PC-9 (cell line): Measurements from ENCODE around the gene CDH20.
A peak's percentile ranks its signal among the peaks of the same experiment; 100 is the strongest.

Experiments used
- CTCF ChIP-seq: fragments of 200-600 bp; sonication (generic); conservative IDR thresholded peaks from 2 replicates; pipeline ENCODE4 v1.6.1; 2017; ENCODE audit warnings: mixed run types, antibody characterized with exemption, mild to moderate bottlenecking, moderate library complexity
- EZH2 ChIP-seq: fragments of 200-600 bp; sonication (generic); IDR thresholded peaks from 2 replicates; pipeline ENCODE4 v1.8.0; 2017; ENCODE audit warnings: antibody characterized with exemption, low read depth

- TF ChIP-seq CTCF, result peak; percentile 58; the same call in 1 of the 2 replicates
- no peak for TF ChIP-seq EZH2
Observed at GRCh38 chr18:61582202-61582710, 249.0 kb downstream of the CDH20 start.
